B cell (primary cell): ENCODE measurements around the gene TPSG1.

Experiments
- EZH2 ChIP-seq: IDR thresholded peaks from 2 replicates; pipeline ENCODE4 v1.6.1; 2012; ENCODE audit warnings: borderline replicate concordance, low read depth, mild to moderate bottlenecking, moderate library complexity, low read length; ENCODE audit not compliant: insufficient read depth, poor library complexity, severe bottlenecking
- TF ChIP-seq, protein P1 (sequence below): fragments of 200-600 bp; IDR thresholded peaks from one replicate; pipeline ENCODE4 v1.8.0; 2022; ENCODE audit warnings: antibody characterized with exemption, mild to moderate bottlenecking

DNA sequence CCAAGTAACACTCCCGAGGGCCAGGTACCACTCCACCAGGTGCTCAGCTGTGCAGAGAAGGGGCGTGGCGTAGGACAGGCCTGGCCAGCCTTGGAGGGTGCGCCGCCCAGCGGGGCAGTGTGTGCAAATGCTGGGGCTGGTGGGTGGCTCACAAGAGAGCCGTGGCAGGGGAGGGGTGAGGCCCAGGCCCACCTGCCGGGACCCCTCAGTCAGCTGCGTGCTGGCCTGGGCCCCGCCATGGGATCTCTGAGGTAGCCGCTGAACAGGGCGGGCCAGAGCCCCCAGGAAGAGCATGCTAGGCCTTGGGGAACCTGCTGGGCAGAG, 8.8 kb downstream of the TPSG1 start:
- TF ChIP-seq, protein P1, sequence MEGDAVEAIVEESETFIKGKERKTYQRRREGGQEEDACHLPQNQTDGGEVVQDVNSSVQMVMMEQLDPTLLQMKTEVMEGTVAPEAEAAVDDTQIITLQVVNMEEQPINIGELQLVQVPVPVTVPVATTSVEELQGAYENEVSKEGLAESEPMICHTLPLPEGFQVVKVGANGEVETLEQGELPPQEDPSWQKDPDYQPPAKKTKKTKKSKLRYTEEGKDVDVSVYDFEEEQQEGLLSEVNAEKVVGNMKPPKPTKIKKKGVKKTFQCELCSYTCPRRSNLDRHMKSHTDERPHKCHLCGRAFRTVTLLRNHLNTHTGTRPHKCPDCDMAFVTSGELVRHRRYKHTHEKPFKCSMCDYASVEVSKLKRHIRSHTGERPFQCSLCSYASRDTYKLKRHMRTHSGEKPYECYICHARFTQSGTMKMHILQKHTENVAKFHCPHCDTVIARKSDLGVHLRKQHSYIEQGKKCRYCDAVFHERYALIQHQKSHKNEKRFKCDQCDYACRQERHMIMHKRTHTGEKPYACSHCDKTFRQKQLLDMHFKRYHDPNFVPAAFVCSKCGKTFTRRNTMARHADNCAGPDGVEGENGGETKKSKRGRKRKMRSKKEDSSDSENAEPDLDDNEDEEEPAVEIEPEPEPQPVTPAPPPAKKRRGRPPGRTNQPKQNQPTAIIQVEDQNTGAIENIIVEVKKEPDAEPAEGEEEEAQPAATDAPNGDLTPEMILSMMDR: no peak
- no peak for TF ChIP-seq EZH2
